HG03280 (cell line): ENCODE results near the gene KRT9.
"Not testable (repeated sequence)": the region's sequence is repeated elsewhere in the genome, so short reads cannot be mapped to it uniquely, and the experiment has no call there.

ENCODE experiments used
- ATAC-seq: cut with Tn5 transposase; IDR thresholded peaks from one replicate; pipeline ENCODE4 v1.9.1; 2021; ENCODE audit warnings: mild to moderate bottlenecking, moderate library complexity; ENCODE audit not compliant: unreplicated experiment

The KRT9 gene

GRCh38 chr17:41547921-41548843, 23.7 kb downstream of the KRT9 start:
- no peak for ATAC-seq

- ATAC-seq: no peak
Observed at GRCh38 chr17:41547378-41547841, 24.4 kb downstream of the KRT9 start.

- no peak for ATAC-seq
Observed at GRCh38 chr17:41546819-41547218, 25.0 kb downstream of the KRT9 start.

DNA sequence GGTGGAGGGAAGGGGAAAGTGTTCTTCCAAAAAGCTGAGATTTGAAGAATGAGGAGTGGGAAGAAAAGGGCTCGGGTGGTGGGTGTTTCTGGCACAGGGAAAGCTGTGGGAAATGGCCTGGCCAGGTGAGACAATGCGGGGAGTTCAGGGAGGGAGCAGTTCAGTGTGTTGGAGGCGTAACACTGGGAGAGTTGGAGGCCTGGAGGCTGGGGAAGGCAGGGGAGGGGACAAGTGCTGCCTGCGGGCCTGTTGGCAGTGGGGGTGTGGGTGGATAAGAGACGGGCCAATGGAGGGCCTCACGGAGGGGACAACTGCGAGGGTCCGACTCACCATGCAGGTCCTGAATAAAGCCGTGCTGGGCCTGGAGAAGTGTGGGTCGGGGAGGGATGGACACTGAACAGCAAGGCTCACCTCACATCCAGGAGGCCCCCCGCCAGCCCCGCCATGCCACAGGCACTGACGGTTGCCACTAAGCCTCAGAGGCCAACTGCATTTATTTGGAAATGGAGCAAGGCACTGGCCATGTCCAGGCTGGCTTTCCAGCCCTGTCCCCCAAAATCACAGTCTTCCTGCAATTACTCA, 25.9 kb downstream of the KRT9 start:
- no peak for ATAC-seq

- ATAC-seq: no peak
Observed at GRCh38 chr17:41544935-41545334, 26.9 kb downstream of the KRT9 start.

GRCh38 chr17:41544491-41544892, 27.4 kb downstream of the KRT9 start:
- no peak for ATAC-seq

GRCh38 chr17:41542786-41543185, 29.1 kb downstream of the KRT9 start:
- ATAC-seq: not testable (repeated sequence)

DNA sequence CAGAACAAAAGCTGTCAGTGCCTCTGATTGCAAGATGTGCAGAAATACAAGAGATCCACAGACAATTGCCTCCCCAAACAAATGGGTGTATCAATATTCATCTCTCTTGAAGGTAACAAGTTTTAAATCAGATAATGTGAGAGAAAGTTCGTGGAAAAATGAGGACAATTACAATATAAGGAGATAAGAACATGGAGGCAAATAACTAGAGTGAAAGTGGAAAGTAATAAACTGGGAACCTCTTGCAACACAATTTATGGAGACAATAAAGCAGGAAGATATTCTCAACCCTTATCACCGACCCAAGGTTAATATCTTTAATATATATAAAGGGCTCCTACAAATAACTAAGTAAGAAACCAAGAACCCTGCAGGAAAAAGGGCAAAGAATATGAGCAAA, 29.5 kb downstream of the KRT9 start:
- ATAC-seq: no peak

DNA sequence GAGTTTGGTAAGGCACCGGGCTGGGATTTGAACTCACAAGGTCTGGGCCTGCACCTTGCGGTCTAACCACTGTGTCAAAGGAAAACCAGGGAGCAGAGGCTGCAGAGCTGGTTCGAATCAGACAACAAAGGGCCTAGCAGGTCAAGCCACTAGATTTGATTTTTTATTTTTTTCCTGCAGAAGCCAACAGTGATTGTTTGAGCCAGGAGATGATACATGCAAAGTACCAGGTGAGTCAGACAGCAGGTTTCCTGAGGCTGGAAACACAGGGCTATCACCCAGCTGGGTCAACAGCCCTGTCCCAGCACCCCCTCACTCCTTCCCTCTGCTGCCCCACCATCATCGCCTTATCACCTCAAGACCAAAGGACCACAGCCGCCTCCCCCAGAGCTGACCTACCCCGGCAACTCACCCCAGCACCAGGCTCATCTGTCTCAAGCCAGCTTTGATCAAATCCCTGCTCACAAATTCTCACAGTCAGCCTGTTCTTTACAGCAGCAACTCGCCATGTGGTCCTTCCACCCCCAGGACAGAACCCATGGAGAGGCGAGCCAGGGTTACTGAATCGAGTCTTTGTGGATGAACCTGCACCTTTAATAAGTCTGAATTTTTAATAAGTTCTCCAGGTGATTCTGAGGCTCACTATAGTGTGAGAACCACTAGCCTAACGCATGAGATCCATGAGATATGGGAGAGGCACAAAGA, 30.8 kb downstream of the KRT9 start:
- ATAC-seq: no peak

DNA sequence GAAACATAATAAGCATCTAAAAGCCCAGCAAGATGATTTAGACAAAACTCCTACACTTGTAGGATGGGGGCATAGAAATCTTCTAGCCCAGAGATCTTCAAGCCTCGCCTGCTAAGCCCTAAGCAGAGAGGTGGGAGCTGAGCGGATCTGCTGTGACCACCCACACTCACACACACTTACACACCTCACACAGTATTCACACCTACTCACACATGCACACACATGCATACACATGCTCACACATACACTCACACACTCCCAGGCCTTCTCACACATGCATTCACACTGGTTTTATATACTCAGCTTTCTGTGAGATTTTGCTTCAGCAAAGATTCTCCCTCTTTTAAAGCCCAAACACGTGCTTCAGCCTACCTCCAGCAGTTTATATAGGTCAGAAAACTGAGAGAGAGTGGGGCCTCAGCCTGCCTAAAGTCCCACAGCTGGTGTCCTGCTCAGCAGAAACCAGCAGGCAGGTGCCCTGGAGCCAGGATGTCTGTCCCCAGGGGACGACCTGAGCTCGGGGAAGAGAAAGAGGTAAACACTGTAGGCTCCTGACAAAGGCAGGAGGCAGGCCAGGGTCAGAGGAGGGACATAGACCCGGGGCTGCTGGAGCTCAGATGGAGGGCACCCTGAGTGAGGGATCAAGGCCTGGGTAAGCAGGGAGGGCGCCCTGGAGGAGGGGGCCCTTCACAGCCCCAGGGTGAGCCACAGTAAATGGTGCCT, 31.7 kb downstream of the KRT9 start:
- no peak for ATAC-seq

- no peak for ATAC-seq
Observed at GRCh38 chr17:41539071-41539492, 32.8 kb downstream of the KRT9 start.

DNA sequence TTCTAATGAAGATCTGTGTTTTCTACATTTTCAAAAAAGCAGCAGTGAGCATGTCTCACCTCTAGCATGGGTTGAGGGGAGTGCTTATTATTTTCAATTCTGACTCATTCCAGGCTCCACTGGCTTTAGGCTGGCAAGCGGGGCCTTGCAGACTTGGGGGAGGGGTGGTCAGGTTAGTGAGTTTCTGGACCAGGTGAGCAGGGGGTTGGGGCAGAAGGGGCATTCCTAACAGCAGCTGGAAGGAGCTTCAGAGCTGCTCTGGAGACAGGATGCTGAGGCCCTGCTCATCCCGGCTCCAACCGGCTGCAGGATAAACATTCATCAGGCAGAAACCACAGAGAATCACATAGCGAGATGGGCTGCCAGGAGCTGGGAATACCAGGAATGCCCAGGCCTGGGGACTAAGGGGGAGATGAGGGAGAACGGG, 33.3 kb downstream of the KRT9 start:
- no peak for ATAC-seq

GRCh38 chr17:41537990-41538389, 33.9 kb downstream of the KRT9 start:
- ATAC-seq: no peak

DNA sequence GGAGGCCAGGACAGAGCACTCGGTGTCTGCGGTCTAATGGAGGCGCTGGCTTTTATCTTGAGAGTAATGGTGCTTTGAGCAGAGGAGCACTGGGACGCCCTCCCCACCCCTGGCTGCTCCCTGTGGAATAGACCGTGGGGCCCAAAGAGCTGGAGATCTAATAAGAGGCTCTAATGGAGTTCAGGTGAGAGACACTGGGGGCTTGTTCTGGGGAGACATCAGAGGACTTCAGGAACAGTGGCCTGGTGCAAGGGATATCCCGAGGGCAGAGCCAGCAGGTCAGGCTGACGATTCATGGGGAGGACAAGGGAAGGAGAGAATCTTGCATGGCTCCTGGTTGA, 34.3 kb downstream of the KRT9 start:
- ATAC-seq: no peak

DNA sequence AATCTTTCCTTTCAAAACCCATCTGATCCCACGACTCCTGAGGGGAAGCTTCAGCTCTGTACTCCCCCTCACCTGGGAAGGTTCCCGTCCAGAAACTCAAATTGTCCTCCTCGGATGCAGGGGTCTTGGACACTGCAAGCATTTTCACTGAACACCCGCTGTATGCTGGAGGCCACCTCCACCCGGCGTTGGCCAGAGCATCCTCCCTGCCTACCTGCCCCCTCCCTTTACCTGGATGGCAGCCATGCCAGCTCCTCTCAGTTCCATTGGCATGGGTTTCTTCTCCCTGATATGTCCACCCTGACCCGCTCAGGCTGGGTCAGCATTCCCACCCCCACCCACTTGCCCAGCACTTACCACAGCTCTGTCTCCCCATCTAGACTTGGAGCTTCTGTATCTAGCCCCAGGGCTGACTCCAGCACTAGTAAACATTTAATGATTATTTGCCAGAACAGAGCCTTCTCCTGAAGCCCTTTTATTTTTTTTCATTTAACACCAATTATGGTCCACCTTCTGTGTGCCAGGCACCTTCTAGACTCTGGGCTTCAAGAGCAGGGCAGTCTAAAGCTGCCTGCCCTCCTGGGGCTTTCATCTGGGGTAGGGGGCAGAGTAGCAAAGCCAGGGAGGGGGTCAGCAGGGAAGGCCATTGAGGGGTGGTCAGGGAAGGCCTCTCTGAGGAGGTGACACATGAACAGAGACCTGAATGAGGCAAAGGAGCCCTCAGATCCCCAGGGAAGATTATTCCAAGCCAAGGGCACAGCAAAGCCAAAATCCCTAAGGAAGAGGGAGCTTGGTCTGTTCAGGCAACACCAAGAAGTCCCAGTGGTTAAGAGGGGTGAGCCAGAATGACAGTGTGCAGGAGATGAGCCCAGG, 34.9 kb downstream of the KRT9 start:
- ATAC-seq: no peak

- ATAC-seq: no peak
Observed at GRCh38 chr17:41535764-41536481, 35.9 kb downstream of the KRT9 start.

GRCh38 chr17:41534899-41535546, 36.8 kb downstream of the KRT9 start:
- ATAC-seq: no peak

DNA sequence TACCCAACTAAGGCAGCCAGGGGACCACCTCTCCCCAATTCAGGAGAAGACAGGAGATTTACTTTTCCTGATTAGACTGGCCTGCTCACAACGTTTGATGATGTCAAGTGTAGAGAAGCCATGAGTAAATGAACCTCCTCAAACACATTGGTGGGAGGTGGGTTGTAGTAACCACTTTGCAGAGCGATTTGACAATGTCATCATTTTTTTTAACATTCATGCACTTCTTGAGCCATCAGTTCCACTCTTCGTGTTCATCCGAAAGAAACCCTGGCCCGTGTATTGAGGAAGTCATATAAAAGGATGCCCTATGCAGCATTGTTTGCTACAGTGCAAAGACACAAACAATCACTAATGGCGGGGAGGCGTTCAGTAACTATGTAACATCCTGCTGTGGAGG, 38.2 kb downstream of the KRT9 start:
- no peak for ATAC-seq
